ENCODE results near the gene ABHD15.

DNA sequence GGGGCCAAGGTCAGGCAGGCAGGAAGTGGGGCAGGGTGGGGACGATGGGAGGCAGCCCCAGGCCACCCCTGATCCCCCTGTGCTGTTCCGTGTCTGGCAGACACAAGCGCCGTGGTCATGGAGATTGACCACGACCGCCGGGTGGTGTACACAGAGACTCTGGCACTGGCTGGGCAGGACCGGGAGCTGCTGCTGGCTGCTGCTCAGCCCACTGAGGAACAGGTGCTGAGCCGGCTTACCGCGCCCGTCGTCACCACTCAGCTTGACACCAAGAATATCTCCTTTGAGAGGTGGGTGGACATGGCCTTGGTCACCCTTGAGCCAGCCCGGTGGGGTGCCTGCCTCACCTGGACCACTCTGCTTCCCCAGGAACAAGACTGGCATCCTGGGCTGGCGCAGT lies 42.1 kb upstream of the ABHD15 start:
- TF ChIP-seq, protein P1, sequence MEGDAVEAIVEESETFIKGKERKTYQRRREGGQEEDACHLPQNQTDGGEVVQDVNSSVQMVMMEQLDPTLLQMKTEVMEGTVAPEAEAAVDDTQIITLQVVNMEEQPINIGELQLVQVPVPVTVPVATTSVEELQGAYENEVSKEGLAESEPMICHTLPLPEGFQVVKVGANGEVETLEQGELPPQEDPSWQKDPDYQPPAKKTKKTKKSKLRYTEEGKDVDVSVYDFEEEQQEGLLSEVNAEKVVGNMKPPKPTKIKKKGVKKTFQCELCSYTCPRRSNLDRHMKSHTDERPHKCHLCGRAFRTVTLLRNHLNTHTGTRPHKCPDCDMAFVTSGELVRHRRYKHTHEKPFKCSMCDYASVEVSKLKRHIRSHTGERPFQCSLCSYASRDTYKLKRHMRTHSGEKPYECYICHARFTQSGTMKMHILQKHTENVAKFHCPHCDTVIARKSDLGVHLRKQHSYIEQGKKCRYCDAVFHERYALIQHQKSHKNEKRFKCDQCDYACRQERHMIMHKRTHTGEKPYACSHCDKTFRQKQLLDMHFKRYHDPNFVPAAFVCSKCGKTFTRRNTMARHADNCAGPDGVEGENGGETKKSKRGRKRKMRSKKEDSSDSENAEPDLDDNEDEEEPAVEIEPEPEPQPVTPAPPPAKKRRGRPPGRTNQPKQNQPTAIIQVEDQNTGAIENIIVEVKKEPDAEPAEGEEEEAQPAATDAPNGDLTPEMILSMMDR (IDR thresholded peaks at IDR 0.05), result no peak
- no peak for TF ChIP-seq POLR2A (IDR thresholded peaks at IDR 0.05)

All from Peyer's patch (tissue), 4 donors.